ENCODE data around the gene RAB40B. TPM values are rescaled to one million over a fixed set of nuclear protein-coding genes. Genes with fewer than 3 reads are reported as not detected.

RAB40B gene, protein sequence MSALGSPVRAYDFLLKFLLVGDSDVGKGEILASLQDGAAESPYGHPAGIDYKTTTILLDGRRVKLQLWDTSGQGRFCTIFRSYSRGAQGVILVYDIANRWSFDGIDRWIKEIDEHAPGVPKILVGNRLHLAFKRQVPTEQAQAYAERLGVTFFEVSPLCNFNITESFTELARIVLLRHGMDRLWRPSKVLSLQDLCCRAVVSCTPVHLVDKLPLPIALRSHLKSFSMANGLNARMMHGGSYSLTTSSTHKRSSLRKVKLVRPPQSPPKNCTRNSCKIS
- 27.8 TPM for total RNA-seq

GRCh38 chr17:82698065-82698973, at the start of gene RAB40B:
RAB40B (minus strand) TSS chr17:82698698; CDS start chr17:82698596, 102 bp downstream.

GRCh38 chr17:82734987-82735866, 36.7 kb upstream of the RAB40B start, which contains the start of gene FN3K:
FN3K (plus strand) TSS chr17:82735615; CDS start chr17:82735637, 22 bp downstream.

DNA sequence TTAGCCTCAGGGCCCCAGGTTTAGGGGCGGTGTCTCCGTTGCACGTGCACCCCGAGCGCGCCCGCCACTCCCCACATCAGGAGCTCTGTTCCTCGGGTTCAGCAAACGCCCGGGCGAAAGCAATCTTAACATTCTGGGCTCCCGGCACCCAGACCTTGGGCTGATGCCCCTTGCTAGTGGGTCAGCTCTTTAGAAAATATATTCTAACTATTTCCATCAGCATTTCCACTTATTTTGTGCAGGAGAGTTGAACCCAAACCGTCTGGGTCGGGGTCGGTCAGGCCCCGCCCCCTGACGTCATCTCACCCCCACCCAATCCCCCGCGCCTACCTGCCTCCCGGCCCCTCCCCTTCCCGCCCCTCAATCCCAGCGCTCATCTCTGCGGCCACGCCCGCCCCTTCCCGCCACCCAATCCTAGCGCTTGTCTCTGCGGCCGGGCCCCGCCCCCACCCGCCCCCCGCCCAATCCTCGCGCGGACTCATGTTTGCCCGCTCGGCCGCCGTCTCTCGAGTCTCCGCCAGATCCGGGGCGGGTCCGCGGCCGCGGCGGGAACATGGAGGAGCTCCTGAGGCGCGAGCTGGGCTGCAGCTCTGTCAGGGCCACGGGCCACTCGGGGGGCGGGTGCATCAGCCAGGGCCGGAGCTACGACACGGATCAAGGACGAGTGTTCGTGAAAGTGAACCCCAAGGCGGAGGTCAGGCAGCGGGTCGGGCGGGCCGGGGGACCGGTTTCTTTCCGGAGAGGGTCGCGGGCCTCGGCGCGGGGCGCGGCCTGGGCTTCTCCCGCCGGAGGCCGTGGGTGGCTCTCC, 17.9 kb upstream of the RAB40B start, which contains the start of gene FN3KRP:
Gene FN3KRP (plus strand): TSS at position 504 of the 808 bp plus-strand sequence. CDS start 50 bp downstream, at position 554.

DNA sequence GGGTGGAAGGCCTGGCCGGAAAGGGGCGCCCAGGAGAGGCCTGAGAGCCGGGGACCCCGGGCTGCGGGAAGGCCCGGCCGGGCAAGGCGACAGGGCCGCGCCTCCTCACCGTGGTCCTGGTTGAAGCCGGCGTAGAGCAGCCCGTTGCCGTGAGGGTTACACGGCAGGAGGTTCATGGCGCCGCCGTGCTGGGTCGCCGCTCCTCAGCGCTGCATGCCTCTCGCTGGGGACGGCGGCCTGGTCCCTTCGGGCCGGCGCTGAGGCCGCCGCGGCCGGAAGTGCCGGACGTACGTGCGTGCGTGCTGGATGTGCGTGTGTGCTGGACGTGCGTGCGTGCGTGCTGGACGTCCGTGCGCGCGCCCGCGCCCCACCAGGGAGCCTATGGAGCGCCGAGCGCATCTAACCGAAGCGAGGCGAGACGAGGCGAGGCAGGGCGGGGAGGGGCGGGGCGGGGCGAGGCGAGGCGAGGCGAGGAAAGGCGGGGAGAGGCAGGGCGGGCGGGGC, 50.3 kb downstream of the RAB40B start, which contains the start of gene WDR45B:
Gene WDR45B (minus strand): TSS at position 280 of the 504 bp plus-strand sequence. CDS start 104 bp downstream, at position 176.

Other genes with a start within 250 kb of the RAB40B start
- gene CYBC1, start 247.9 kb downstream of the RAB40B start, total RNA-seq, result 54.4 TPM
- gene NARF, start 240.0 kb downstream of the RAB40B start, total RNA-seq, result 78.2 TPM
- 43.0 TPM for gene FOXK2, start 179.0 kb downstream of the RAB40B start, total RNA-seq
- 68.2 TPM for gene WDR45B, start 50.3 kb downstream of the RAB40B start, total RNA-seq
- gene FN3KRP, start 18.0 kb upstream of the RAB40B start, total RNA-seq, result 51.3 TPM
- 19.8 TPM for gene FN3K, start 36.9 kb upstream of the RAB40B start, total RNA-seq
- 63.9 TPM for gene TBCD, start 53.4 kb upstream of the RAB40B start, total RNA-seq
- gene ZNF750, start 141.3 kb upstream of the RAB40B start, total RNA-seq, result 1.6 TPM

All from camera-type eye (tissue), 1 donor.